ENCODE measurements around the gene QRFPR.

QRFPR gene

DNA sequence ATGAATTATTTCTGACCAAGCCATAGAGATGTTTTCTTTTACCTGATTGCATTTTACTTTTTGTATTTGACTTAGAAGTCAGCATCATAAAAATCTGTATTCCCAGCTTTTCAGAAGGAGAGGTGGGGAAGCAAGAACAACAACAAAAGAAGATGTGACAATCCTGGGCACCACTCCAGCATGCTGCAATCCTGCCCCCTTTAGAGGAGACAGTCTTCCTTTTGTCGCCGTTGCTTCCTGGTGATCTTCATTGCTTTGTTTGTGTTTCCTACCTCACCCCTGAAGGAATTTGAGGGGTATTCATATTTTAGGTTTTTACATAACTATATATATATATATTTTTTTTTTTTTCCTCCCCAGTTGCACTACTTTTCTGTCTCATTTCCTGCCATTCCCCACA is 3.7 kb downstream of the QRFPR start:
- Histone ChIP-seq H3K4me1 (ENCODE audit: control insufficient read depth in 1 of 2, insufficient read depth in 1 of 2, low read depth in 1 of 2, low read length in 1 of 2) (no peaks in the 10 kb centered on the region), H3K9me3 (no peaks in the 10 kb centered on the region), H3K27me3 (peaks cover 81% of the 10 kb centered on the region), H3K27ac (no peak overlapping the region), H3K36me3 (no peaks in the 10 kb centered on the region), H3K4me3 (ENCODE audit: low read depth in 1 of 2, low read length in 1 of 2) (no peak overlapping the region)
- TF ChIP-seq, protein P1, sequence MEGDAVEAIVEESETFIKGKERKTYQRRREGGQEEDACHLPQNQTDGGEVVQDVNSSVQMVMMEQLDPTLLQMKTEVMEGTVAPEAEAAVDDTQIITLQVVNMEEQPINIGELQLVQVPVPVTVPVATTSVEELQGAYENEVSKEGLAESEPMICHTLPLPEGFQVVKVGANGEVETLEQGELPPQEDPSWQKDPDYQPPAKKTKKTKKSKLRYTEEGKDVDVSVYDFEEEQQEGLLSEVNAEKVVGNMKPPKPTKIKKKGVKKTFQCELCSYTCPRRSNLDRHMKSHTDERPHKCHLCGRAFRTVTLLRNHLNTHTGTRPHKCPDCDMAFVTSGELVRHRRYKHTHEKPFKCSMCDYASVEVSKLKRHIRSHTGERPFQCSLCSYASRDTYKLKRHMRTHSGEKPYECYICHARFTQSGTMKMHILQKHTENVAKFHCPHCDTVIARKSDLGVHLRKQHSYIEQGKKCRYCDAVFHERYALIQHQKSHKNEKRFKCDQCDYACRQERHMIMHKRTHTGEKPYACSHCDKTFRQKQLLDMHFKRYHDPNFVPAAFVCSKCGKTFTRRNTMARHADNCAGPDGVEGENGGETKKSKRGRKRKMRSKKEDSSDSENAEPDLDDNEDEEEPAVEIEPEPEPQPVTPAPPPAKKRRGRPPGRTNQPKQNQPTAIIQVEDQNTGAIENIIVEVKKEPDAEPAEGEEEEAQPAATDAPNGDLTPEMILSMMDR (IDR thresholded peaks at IDR 0.05): no peak

DNA sequence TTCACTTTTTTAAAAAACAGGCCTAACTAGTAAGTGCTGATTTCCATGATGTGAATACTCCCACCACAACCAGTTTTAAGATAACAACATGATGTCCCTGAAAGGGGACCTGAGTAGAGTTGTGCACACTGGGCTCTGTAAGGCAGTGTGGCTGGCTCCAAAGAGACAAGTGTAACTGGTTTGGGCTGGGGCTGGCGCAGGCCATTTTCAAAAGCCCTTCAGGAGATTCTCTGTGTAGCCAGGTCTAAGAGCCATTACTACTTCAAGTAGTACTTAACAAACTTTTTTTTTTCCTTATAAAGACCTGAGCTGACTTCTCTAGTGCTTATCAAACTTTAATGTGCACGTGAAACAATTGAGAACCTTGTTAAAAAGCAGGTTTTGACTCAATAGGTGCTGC is 4.3 kb downstream of the QRFPR start:
- TF ChIP-seq, protein P1 (IDR thresholded peaks at IDR 0.05): no peak

DNA sequence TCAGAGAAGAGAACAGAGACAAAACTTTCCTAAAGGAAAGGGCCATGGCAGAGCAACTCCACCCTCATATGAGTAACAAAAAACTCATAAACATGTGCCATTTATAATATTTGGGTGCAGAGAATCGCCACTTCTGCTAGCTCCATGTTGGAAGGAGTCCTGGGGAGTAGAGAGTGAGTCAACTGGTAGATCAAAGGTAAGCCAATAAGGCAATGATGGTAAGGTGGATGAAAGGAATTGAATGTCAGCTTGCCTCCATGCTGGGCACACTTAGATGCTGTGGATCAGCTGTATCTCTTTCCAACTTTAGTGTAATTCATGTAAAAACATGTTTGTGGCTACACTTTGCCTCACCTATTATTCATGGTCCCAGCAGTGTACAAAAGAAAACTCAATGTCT is 4.7 kb downstream of the QRFPR start:
- no peak overlapping the region for H3K27ac ChIP-seq
- H3K36me3 ChIP-seq: no peaks in the 10 kb centered on the region
- TF ChIP-seq, protein P1 (IDR thresholded peaks at IDR 0.05): no peak
- no peaks in the 10 kb centered on the region for H3K9me3 ChIP-seq
- H3K27me3 ChIP-seq: peaks cover 71% of the 10 kb centered on the region
- H3K4me3 ChIP-seq (ENCODE audit: low read depth in 1 of 2, low read length in 1 of 2): no peak overlapping the region
- H3K4me1 ChIP-seq (ENCODE audit: control insufficient read depth in 1 of 2, insufficient read depth in 1 of 2, low read depth in 1 of 2, low read length in 1 of 2): no peaks in the 10 kb centered on the region

More for the DNA sequence above, 4.3 kb downstream of the QRFPR start:
- no peaks in the 10 kb centered on the region for H3K9me3 ChIP-seq
- no peak overlapping the region for H3K27ac ChIP-seq
- peaks cover 75% of the 10 kb centered on the region for H3K27me3 ChIP-seq
- no peak overlapping the region for H3K4me3 ChIP-seq (ENCODE audit: low read depth in 1 of 2, low read length in 1 of 2)
- H3K36me3 ChIP-seq: no peaks in the 10 kb centered on the region
- H3K4me1 ChIP-seq (ENCODE audit: control insufficient read depth in 1 of 2, insufficient read depth in 1 of 2, low read depth in 1 of 2, low read length in 1 of 2): no peaks in the 10 kb centered on the region

DNA sequence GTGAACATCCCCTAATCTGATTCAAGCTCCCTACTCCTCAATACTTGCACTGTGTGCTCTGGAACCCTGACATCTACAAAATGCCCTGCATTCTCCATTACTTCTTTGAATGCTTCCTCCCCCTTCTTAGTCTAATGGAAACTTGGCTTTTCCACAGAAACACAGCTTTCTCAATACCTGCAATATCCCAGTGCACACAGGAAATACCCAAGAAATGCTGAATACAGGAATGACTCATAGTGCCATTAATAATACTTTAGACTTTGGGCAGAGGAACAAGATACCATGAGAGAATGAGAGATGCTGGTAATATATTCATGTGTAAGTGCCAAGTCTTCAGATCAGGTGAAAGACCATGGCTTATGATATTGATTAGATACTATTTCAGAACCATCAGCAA is 5.6 kb downstream of the QRFPR start:
- Histone ChIP-seq H3K4me3 (ENCODE audit: low read depth in 1 of 2, low read length in 1 of 2) (no peak overlapping the region), H3K4me1 (ENCODE audit: control insufficient read depth in 1 of 2, insufficient read depth in 1 of 2, low read depth in 1 of 2, low read length in 1 of 2) (no peaks in the 10 kb centered on the region), H3K27me3 (peaks cover 62% of the 10 kb centered on the region), H3K36me3 (no peaks in the 10 kb centered on the region), H3K9me3 (no peaks in the 10 kb centered on the region), H3K27ac (no peak overlapping the region)
- TF ChIP-seq, protein P1 (IDR thresholded peaks at IDR 0.05): no peak

DNA sequence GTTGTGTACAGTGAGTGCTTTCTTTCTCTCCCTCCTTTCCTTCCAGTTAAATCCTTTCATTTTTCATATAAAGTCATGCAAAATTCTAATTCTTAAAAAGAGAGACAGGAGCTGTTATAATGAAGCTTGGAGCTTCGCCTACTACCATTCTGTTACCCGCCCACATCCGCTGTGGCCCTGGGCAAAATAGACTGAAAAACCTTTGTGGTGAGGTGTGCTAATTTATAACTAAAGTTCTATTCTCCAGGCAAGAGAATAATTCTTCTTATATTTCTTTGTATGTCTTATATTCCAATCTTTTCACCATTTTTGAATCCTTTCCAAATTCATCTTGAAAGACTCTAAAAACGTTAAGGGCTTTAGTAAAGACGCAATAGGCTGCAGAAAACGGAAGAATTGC is 7.0 kb downstream of the QRFPR start:
- TF ChIP-seq, protein P1 (IDR thresholded peaks at IDR 0.05): no peak
- Histone ChIP-seq H3K4me3 (ENCODE audit: low read depth in 1 of 2, low read length in 1 of 2) (no peak overlapping the region), H3K27me3 (peaks cover 48% of the 10 kb centered on the region), H3K9me3 (no peaks in the 10 kb centered on the region), H3K4me1 (ENCODE audit: control insufficient read depth in 1 of 2, insufficient read depth in 1 of 2, low read depth in 1 of 2, low read length in 1 of 2) (no peaks in the 10 kb centered on the region), H3K27ac (no peak overlapping the region), H3K36me3 (no peaks in the 10 kb centered on the region)
